PC-9 (cell line): ENCODE measurements around the gene GNPDA2. TPM values are rescaled to one million over a fixed set of nuclear protein-coding genes. Genes with fewer than 3 reads are reported as not detected.

Experiments used
- BruUV-seq: library from RNA; stranded (reverse); fragments of 400-500 nt; replicated peaks from 2 replicates; lab custom pipeline; 2021; lab: Mats Ljungman, UMichigan
- CTCF ChIA-PET: fragments of 300-600 bp; sonication (Branson Sonifier 250); formaldehyde crosslinking; loops from one replicate; lab custom pipeline; 2022; ENCODE audit warnings: antibody characterized with exemption; lab: Charles Lee
- POLR2A ChIA-PET: fragments of 300-600 bp; sonication (Branson Sonifier 250); formaldehyde crosslinking; loops from one replicate; lab custom pipeline; 2022; ENCODE audit warnings: antibody characterized with exemption; ENCODE audit not compliant: unreplicated experiment; lab: Charles Lee
- DNase-seq, 2 experiments: peaks; one replicate each; pipeline versions ENCODE4 v3.0.0 to v3.0.0-alpha.2; 2015 to 2022; ENCODE audit warnings: mixed read lengths in 1 of 2
- H2AFZ ChIP-seq: fragments of 200-600 bp; sonication (generic); 2 replicates; pipeline ENCODE4 v1.8.1; 2017; ENCODE audit warnings: antibody characterized with exemption
- H3F3A ChIP-seq: fragments of 200-600 bp; sonication (generic); 2 replicates; pipeline ENCODE4 v1.8.1; 2017; ENCODE audit warnings: antibody characterized with exemption, mild to moderate bottlenecking, low read depth; ENCODE audit not compliant: insufficient read depth
- H3K27ac ChIP-seq: fragments of 200-600 bp; sonication (generic); 2 replicates; pipeline ENCODE4 v1.6.1; 2016; ENCODE audit warnings: mixed run types
- H3K27me3 ChIP-seq: fragments of 200-600 bp; sonication (generic); 2 replicates; pipeline ENCODE4 v1.6.1; 2016; ENCODE audit warnings: low read depth, mixed run types; ENCODE audit not compliant: insufficient read depth
- H3K36me3 ChIP-seq: fragments of 200-600 bp; sonication (generic); 2 replicates; pipeline ENCODE4 v1.6.1; 2016; ENCODE audit warnings: low read depth, mixed run types
- H3K4me1 ChIP-seq: fragments of 200-600 bp; sonication (generic); replicated peaks from 2 replicates; pipeline ENCODE4 v1.6.1; 2016; ENCODE audit warnings: mixed run types; ENCODE audit not compliant: insufficient read depth
- H3K4me2 ChIP-seq: fragments of 200-600 bp; sonication (generic); 2 replicates; pipeline ENCODE4 v1.6.1; 2017; ENCODE audit warnings: mixed run types
- H3K4me3 ChIP-seq: fragments of 200-600 bp; sonication (generic); 2 replicates; pipeline ENCODE4 v1.6.1; 2016; ENCODE audit warnings: mixed run types
- H3K79me2 ChIP-seq: fragments of 200-600 bp; sonication (generic); 2 replicates; pipeline ENCODE4 v1.6.1; 2017; ENCODE audit warnings: low read depth, mixed run types
- H3K9me2 ChIP-seq: fragments of 200-600 bp; sonication (generic); 2 replicates; pipeline ENCODE4 v1.8.1; 2017; ENCODE audit warnings: mild to moderate bottlenecking; ENCODE audit not compliant: insufficient read depth
- H3K9me3 ChIP-seq: fragments of 200-600 bp; sonication (generic); 2 replicates; pipeline ENCODE4 v1.8.1; 2016; ENCODE audit warnings: low read depth; ENCODE audit not compliant: insufficient read depth
- H4K20me1 ChIP-seq: fragments of 200-600 bp; sonication (generic); 2 replicates; pipeline ENCODE4 v1.8.1; 2017; ENCODE audit not compliant: insufficient read depth
- CTCF ChIP-seq: fragments of 200-600 bp; sonication (generic); conservative IDR thresholded peaks from 2 replicates; pipeline ENCODE4 v1.6.1; 2017; ENCODE audit warnings: mixed run types, antibody characterized with exemption, mild to moderate bottlenecking, moderate library complexity
- EZH2 ChIP-seq: fragments of 200-600 bp; sonication (generic); IDR thresholded peaks from 2 replicates; pipeline ENCODE4 v1.8.0; 2017; ENCODE audit warnings: antibody characterized with exemption, low read depth
- intact Hi-C: fragments of 100-400 bp; cut with micrococcal nuclease; formaldehyde crosslinking; loops from one replicate; pipeline ENCODE4 v1.10.0; 2022; ENCODE audit not compliant: unreplicated experiment
- total RNA-seq: library from RNA; stranded (reverse); gene quantifications from 2 replicates; pipeline ENCODE4 v1.2.3, GENCODE V29; 2021

Gene GNPDA2
- total RNA-seq, 1 experiment from 2014 or later: 14.6 TPM

- TSS peak; percentile 79 for BruUV-seq
- no peak for TF ChIP-seq EZH2
- TF ChIP-seq CTCF: no peak
- Histone ChIP-seq H3K4me1 (peaks cover 18% of the 10 kb centered on the region; the same call in 1 of the 2 replicates), H2AFZ (peak within 1 kb of the TSS; percentile 100), H3F3A (peaks cover 5% of the 10 kb centered on the region; the same call in 1 of the 2 replicates), H3K79me2 (peaks cover 35% of the 10 kb centered on the region), H4K20me1 (0 out of 2 replicates have a peak, but pooled peaks cover 4% of the 10 kb centered on the region), H3K4me2 (peak within 1 kb of the TSS; percentile 97), H3K27ac (peak within 1 kb of the TSS; percentile 59), H3K36me3 (0 out of 2 replicates have a peak, but pooled peaks cover 3% of the 10 kb centered on the region), H3K9me2 (no peaks in the 10 kb centered on the region), H3K9me3 (no peaks in the 10 kb centered on the region), H3K4me3 (peak within 1 kb of the TSS; percentile 97), H3K27me3 (no peaks in the 10 kb centered on the region)
- intact Hi-C loops: no loop called here
- CTCF ChIA-PET: no interaction called here
- DNase-seq: peak; percentile 78 to 79
- POLR2A ChIA-PET: interaction anchor here (0.6 to 0.7 kb wide), 3 partner anchors 10 to 985 kb away, joined by 4 to 7 read pairs (median 5); no protein-coding TSS in a partner anchor
Observed at GRCh38 chr4:44678094-44679041, 48.0 kb downstream of the GNPDA2 start, which contains the start of gene GUF1. GUF1 (plus strand) TSS chr4:44678420; CDS start chr4:44678623, 203 bp downstream.

- Histone ChIP-seq H3K4me1 (peaks cover 14% of the 10 kb centered on the region; the same call in 1 of the 2 replicates), H2AFZ (no peak overlapping the region), H4K20me1 (0 out of 2 replicates have a peak, but pooled peaks cover 4% of the 10 kb centered on the region), H3K36me3 (no peaks in the 10 kb centered on the region), H3K27ac (no peak overlapping the region), H3K79me2 (peaks cover 19% of the 10 kb centered on the region), H3K9me2 (no peaks in the 10 kb centered on the region), H3K9me3 (no peaks in the 10 kb centered on the region), H3K4me2 (no peak overlapping the region), H3K27me3 (no peaks in the 10 kb centered on the region), H3K4me3 (no peak overlapping the region), H3F3A (no peaks in the 10 kb centered on the region; the same call in 1 of the 2 replicates)
- DNase-seq: no peak
- no TSS peak for BruUV-seq
- POLR2A ChIA-PET: no interaction called here
- intact Hi-C loops: no loop called here
- CTCF ChIA-PET: no interaction called here
- no peak for TF ChIP-seq EZH2
Observed at GRCh38 chr4:44675366-44675765, 51.0 kb downstream of the GNPDA2 start.

- Histone ChIP-seq H3K27me3 (0 out of 2 replicates have a peak, but pooled peaks cover 3% of the 10 kb centered on the region), H3K9me3 (no peaks in the 10 kb centered on the region), H3K4me3 (no peak overlapping the region), H3K4me1 (peaks cover 5% of the 10 kb centered on the region; the same call in 1 of the 2 replicates), H3F3A (no peaks in the 10 kb centered on the region; the same call in 1 of the 2 replicates), H3K9me2 (no peaks in the 10 kb centered on the region), H3K27ac (no peak overlapping the region), H4K20me1 (0 out of 2 replicates have a peak, but pooled peaks cover 4% of the 10 kb centered on the region), H3K79me2 (peaks cover 10% of the 10 kb centered on the region), H3K36me3 (no peaks in the 10 kb centered on the region), H3K4me2 (no peak overlapping the region), H2AFZ (no peak overlapping the region)
- TF ChIP-seq EZH2: no peak
- no peak; the same call in 1 of the 2 replicates for TF ChIP-seq CTCF
- POLR2A ChIA-PET: no interaction called here
- DNase-seq: no peak
- CTCF ChIA-PET: no interaction called here
- BruUV-seq: no TSS peak
- intact Hi-C loops: no loop called here
Observed at GRCh38 chr4:44674471-44674870, 51.9 kb downstream of the GNPDA2 start.
